ENCODE data around the gene ARL6IP5.

Gene ARL6IP5

DNA sequence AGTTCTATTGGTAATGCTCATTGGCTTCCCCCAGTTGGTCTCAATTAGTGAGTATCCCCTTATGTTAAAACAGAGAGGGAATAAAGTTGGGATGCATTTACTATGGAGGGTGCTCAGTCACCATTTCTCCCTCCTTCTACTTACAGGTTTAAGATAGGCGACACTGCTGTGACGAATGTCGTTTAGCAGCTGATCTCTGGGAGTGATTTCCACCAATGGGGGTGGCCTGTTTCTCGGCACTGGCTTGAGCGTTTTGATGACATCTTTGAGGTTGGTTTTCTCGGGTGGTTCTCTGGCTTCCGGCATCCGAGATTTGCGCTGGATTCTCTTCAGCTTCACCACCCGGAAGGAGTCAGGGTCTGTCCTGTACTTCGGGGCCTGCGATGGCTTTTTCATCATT lies 33.8 kb downstream of the ARL6IP5 start:
- no peak for DNase-seq

DNA sequence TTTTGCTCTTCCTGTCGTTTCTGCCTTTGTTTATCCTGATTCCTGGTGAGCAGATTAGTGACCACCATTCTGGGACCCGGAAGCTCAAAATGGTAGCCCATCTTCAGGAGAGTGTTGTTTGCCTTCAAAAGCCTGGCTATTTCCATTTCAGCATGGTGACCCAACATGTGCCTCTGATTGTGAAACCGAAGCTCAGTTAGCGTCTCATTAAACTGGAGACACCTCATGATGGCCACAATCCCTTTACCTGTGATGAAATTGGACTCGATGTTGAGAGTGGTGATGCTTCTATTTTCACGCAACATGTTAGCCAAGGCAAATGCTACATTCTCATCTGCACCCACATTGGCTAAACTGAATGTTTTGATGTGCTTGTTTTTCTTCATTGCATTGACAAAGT lies 34.4 kb downstream of the ARL6IP5 start:
- no peak for DNase-seq

DNA sequence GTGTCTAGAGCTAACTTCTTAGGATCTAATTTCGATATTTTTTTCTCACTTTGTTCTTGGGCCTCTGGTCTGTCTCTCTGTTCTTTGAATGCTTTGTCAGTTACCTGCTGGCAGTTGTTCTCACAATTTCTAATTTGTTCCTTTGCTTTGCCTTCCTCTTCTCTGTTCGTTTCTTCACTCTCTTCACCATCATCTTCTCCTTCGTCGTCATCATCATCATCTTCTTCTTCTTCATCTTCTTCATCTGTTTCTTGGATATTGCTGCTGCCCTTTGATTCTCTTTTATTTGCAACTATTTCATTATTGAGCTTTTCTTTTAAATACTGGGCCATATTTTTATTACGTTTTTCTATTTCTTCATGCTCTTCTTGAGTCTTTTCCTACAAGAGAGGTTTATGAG lies 34.9 kb downstream of the ARL6IP5 start:
- no peak for DNase-seq

DNA sequence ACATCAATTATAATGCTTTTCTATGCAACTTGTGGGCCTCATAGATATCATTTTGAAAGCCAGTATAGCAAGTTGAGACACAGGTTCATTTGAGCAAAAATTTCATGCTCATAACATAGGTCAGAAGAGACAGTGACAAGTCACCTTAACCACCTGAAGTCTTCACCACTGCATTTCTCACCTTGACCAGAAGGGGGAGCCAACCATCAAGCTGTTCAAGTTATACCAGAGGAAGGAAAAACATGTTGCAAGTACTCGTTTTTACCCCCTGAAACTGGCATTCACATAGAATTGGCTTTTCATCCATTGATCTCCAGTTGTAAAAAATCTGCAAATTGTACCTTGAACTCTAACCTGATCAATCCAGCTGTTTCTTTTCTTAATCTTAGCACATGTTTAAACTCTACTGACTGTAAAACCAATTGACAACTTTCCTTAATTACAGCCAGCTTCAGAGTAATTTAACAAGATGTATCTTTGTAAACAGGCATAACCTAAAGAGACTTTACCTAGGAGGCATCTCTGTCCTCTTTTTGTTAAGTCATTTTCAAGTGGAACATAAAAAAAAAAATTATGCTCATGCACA lies 36.2 kb downstream of the ARL6IP5 start:
- DNase-seq, result peak; percentile 41

DNA sequence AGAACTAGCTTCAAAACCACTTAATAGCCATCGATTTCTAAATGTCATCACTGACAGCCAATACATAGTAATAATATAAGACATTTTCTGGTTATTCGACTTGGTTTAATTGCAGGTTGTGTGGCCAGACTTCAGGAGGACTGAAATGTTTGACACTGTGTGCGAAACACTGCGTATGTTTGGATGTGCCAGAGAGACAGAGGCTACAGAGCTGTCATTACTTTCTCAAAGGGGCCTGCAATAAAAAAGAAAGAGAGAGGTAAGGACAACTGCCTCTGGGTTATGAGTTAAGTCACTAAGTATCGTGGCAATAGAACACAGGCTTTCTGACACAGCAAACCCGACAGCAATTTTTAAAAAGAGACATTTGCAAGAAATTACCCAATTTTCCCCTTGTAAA lies 36.8 kb downstream of the ARL6IP5 start:
- no peak for DNase-seq

DNA sequence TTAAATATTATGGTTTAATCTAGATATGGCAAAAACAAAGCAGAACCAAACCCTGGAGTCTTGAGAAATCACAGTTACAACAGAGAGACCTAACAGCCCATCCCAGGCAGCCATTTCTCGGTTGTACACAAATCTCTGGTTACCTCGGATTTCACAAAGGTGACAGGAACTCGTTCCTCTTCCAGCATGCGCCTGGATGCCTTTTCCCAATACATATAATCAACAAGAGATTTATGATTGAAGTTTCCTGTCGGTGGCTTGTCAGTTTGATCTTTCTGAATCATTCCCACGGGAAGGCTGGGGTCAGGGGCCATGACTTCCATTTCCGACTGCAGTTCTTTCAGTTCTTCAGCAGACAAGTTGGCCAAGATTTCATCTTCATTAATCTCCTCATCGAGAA lies 37.2 kb downstream of the ARL6IP5 start:
- DNase-seq, result no peak

DNA sequence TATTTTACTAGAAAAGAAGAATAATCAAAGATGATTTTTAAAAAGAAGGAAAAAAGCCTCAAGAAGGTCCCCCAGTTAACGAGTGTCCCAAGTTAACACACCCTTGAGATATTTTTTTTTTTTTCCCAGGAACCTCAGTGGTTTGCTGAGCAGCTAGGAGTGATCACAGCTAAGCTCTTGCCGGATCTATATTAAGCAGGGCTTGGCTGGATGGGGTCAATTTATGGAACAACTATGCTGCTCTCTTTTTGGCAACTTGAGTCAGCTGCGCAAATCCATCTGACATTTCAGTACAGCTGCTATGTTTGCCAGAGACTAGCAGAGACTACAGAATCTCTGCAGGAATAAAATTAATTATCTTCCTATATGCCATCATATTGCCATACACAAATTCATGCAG lies 37.7 kb downstream of the ARL6IP5 start, which contains the start of gene LMOD3:
LMOD3 (minus strand) TSS at position 193 of the 400 bp plus-strand sequence. CDS start 209 bp downstream, outside the sequence.
- peak; percentile 7 for DNase-seq

DNA sequence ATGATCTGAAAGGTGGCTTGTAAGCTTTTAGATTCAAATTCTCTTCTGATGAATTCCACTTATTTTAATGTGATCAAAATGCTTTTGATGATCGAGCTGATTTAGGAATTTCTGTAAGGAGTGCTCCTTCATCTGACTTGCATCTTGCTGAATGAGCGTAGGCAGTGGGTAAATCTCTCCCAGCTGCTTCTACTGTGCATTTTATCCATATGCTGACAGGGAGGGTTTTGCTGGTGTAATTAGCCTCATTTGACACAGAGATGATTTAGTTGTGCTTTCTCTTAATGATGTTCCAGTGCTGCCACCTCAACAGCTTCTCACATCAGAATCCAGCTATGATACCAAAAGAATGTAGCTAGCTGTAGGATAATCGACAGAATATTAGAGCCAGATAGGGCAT lies 41.5 kb downstream of the ARL6IP5 start:
- no peak for DNase-seq

DNA sequence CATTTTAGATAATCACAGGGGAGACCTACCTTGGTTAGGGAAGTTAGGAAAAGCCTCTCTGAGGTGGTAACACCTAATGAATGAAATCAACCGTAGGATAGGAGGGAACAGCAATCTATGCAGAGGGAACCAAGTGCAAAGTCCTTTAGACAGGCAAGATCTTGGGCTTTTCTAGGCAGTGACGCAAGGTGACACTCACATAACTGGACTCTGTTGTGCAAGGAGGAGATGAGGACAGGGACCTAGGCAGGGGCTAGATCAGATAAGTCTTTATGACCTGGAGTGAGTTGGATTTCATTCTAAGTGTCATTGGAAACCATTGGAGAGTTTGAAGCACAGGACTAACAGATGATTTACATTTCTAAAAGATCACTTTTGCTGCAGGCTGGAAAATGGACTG lies 42.3 kb downstream of the ARL6IP5 start:
- no peak for DNase-seq

DNA sequence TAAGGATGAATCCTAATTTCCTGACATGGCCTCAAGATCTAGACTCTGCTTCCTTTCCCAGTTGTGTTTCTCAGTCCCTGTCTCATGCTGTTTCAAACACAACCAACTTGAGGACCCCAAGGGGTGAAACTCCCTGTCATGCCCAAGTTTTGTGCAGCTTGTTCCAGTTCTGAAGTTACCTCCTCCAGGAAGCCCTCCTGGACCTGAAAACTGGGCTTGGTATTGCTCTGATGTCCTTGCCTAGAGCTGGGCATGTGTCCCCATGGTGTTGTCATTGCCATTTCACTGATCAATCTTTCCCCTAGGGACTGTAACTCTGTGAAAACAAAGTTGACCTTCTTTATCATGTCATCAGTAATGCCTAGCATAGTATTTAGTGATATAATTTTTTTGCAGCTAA lies 43.8 kb downstream of the ARL6IP5 start:
- no peak for DNase-seq

DNA sequence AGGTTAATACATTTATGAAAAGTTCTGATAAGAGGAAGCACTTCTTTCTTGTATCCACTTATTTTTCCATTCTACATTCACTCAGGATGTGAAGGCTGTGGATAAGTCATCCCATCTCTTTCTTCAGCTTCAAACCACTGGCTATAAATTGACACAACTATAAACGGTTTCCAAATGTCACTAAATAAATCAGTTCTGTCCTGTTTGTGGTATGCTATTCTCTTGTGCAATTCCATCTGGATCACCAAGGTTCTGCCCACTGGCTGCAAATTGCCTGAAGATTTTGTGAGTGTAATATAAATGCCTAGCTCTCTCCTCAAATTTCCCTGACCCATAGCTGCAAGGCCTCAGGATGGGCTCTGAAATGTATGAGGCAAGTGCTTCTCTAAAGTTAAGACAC lies 44.8 kb downstream of the ARL6IP5 start:
- DNase-seq, result no peak

DNA sequence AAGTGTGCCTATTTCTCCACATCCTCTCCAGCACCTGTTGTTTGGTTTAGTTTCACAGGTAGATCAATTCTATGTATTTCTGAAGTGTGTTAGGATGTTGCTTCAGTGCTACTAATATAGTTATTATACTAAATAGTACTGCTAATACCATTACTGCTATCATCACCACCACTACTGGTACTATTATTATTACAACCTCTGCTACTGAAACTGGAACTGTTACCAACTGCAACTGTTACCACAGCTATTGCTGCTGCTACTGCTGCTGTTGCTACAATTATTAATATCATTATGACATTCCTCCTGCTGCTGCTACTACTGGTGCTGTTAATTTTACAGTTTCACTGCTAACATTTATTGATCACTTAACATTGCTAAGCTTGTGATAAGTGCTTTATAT lies 46.0 kb downstream of the ARL6IP5 start:
- DNase-seq, result no peak

DNA sequence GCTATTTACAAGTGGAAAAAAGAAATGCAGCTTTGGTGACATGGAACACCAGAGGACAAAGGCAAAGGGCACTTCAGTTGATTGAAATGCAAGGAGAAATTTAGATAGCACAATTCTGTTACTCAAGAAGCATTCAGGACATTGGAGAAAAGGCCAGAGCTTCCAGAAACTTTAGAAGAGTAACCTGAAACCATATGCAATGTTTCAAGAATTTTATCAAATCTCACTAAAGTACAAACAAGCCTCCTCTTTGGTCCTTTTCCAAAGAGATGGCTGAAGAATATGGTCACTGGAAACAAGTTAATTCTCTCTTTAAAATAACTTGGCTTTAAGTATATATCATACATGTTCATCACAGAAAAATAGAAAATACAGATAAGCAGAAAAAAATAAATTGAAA lies 52.3 kb downstream of the ARL6IP5 start:
- DNase-seq, result no peak

DNA sequence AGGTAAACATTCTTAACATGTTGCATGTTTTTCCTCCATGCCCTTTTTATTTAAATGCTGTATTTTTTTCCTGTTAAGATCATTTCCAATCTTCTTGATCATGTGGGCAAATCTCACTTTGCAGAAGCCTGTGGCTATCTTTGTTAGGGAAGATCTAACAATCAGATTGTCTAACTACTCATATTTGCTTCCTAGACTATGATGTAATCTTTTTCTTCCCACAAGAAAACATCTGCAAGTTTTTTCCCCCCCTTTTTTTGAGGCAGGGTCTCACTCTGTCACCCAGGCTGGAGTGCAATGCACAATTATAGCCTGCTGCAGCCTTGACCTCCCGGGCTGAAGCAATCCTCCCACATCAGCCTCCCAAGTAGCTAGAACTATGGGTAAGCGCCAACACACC lies 52.7 kb downstream of the ARL6IP5 start:
- no peak for DNase-seq

DNA sequence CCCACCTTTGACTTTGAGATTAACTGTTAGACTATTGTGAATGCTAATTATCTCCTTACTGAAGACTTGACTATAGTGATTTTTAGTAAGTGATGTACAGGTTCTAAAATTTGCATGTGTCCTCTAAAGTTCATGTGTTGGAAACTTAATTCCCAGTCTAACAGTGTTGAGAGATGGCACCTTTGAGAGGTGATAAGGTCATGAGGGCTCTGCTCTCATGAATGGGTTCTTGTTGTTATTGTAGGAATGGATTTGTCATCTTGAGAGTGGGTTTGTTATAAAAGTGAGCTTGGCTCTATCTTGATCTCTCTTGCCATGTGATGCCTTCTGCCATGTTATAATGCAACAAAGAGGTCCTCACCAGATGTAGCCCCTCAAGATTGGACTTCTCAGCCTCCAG lies 56.6 kb downstream of the ARL6IP5 start:
- no peak for DNase-seq

DNA sequence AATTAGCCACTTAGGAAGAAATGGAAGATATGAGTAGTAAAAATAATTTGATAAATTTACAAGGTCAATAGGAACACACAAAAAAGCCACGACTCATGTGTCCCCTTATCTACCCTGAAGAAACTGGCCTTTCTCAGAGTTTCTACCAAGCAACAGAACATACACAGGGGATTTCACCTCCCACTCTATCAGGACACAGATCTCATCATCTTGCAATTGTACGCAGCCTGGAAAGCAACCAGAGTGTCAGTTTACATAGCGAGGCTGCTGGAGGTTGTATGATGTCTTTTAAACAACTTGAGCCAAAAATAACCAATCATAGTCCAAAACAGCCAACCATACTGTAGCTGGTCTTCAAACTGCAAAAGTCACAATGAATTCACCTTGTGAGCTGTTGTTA lies 57.4 kb downstream of the ARL6IP5 start:
- DNase-seq, result no peak

DNA sequence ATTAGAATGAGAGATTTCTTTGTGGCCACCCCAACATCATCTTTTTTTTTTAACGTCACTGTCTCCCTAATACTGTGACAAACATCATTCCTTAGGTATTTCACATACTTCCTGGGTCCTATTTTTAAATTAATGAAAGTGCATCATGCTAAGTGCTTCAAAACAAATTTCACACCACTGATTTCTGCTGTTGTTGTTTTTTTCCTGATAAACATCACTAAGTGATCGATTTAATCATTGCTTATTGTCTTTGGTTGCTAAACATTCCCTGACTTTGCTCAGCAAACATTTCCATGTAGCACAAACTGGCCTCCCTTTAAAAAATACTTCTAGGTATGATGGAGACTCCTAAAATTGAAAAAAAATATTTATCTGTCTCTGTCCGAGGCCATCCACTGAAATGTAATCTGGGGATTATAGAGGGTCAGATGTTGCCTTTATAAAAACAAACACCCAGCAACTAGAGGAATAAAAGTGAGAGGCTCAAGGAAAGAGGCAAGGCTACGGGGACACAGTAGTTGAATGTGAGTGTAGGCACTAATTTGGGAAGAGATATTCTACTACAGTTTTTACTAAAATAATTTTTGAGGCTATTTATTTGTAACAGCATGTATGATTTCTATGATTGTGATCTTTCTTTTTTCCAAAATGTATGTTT lies 58.2 kb downstream of the ARL6IP5 start:
- no peak for DNase-seq

DNA sequence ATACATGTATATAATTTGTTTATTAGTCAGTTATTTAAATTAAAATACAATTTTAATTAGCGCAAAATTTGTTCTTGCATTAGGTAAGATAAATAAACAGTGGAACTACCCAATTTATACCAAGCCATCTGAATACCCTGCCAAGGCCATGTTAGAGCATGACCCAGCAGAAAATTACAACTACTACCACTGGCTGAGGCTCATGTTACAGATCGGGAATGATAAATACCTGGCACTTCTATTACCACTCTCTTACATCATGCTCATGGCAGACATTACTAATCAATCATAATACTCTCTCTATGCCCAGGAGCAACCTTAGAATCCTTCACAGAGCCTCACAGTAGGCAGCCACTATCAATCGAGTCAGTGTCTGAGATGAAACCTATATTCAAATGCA lies 58.9 kb downstream of the ARL6IP5 start:
- no peak for DNase-seq

DNA sequence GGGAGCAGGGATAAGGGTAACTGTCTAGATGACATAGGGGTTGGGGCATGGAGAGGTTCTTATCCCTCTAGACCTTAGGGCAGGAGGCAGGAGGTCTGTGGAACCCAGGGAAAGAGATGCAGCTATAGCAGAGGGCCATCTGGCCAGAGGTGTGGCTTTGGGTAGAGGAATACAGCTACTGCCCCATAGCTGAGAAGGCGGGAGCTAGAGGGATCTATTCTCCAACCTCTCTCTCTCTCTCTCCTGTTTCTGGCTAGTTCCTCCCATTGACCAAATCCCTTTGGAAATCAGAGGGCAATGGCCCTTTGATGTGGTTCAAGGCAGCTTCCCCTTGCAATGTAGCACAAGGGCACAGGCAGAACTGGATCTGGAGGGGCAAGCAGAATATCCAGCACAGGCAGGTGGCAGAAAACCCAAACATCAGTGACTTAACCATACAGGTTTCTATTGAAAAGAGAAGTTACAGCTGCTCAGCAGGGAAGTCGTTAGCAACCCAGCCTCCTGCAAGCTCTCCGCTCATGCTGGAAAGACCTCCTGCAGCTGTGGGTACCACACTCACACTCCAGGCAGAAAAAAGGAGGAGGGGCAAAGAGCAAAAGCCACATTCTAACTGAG lies 60.0 kb downstream of the ARL6IP5 start:
- DNase-seq, result no peak

DNA sequence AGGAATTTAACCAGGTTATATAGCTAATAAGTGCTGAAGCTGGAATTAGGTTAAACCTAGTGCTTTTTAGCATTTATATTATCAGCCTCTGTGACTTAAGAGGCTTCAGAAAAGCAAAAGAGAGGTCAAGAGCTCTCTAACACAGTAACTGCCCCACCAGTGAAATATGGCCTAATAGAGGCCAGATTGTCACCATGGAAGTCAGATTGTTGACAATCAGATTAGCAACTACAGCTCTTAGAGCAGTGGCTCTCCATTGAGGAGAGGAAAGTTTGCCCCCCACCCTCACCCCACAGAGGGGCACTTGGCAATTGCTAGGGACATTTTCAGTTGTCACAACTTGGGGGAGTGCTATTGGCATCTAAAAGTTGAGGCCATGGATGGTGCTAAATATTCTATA lies 61.0 kb downstream of the ARL6IP5 start:
- DNase-seq, result no peak

DNA sequence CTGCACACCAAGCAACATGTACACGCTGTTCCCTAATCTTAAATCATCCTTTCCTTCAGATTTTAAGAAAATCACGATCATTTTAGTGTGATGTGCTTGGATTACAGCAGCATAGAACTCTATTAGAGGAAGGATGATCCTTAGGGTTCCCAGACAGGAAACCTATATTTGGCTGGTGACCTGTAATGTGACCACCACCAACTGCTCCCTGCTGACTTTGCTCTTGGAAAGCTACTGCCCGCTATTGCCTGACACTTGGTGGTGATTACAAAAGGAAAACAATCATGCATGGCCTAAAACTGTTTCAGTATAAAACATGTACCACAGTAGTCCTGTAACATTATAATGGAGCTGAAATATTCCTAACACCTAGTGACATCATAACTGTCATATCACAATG lies 64.8 kb downstream of the ARL6IP5 start:
- no peak for DNase-seq

All from HCEC 1CT (cell line).